GM12892 (cell line): ENCODE data around the gene ACP4.

Experiments
- POLR2A ChIP-seq: IDR thresholded peaks from 2 replicates; pipeline ENCODE4 v1.6.1; 2011; ENCODE audit warnings: low read depth, low read length, control low read depth
- POLR2AphosphoS5 ChIP-seq: IDR thresholded peaks from 2 replicates; pipeline ENCODE4 v1.6.1; 2011; ENCODE audit warnings: low read depth, low read length, control low read depth

DNA sequence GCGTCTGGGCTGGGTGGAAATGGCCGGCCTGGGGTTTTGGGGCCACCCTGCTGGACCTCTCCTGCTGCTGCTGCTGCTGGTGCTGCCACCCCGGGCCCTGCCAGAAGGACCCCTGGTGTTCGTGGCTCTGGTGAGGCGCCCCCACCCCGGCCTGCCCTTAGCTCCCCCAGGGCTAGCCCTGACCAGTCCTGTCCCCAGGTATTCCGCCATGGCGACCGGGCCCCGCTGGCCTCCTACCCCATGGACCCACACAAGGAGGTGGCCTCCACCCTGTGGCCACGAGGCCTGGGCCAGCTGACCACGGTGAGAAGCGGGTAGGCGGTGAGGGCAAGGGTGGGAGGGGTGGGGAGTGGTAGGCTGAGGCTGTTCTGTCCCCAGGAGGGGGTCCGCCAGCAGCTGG, at the start of gene ACP4:
- TF ChIP-seq POLR2A, result no peak
- no peak for TF ChIP-seq POLR2AphosphoS5
